HEK293T (cell line): ENCODE measurements around the gene GAL3ST1.

ENCODE experiments used
- FOXK2 ChIP-seq: fragments of 450-650 bp; IDR thresholded peaks from 2 replicates; pipeline ENCODE4 v1.6.1; 2016; ENCODE audit warnings: mild to moderate bottlenecking
- HDGF ChIP-seq: fragments of 450-650 bp; IDR thresholded peaks from 2 replicates; pipeline ENCODE4 v1.6.1; 2017; ENCODE audit warnings: antibody characterized with exemption, borderline replicate concordance

- TF ChIP-seq FOXK2 = no peak
- no peak for TF ChIP-seq HDGF
Observed at GRCh38 chr22:30617819-30618218, 43.4 kb upstream of the GAL3ST1 start.
